Astrocyte of the spinal cord (primary cell): ENCODE measurements around the gene SCYGR8.

Experiments
- DNase-seq: peaks from one replicate; pipeline ENCODE4 v3.0.0; 2011; ENCODE audit warnings: low read depth, low spot score
- H3K4me3 ChIP-seq: 2 replicates; pipeline ENCODE4 v1.5.1; 2011; ENCODE audit warnings: low read depth, mild to moderate bottlenecking, low read length, moderate library complexity
- in situ Hi-C: cut with HindIII; loops from 2 replicates; pipeline ENCODE4 v1.10.0; 2017; ENCODE audit warnings: low sequenced_read_pairs
- TF ChIP-seq, protein P1 (sequence below): IDR thresholded peaks from 2 replicates; pipeline ENCODE4 v1.5.1; 2012; ENCODE audit warnings: low read depth, mild to moderate bottlenecking, low read length, inconsistent platforms

Gene SCYGR8

DNA sequence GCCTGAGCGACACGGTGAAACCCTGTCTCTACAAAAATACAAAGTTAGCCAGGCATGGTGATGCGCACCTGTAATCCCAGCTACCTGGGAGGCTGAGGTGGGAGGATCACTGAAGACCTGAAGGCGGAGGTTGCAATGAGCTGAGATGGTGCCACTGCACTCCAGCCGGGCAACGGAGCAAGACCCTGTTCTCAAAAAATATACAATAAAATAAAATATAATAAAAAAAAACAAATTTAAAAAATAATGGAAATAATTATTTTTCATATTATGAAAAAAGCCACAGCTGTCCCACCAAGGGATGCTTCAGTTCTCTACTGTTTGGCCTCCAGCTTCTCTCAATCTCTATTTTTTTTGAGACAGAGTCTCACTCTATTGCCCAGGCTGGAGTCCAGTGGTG lies 38.3 kb upstream of the SCYGR8 start:
- TF ChIP-seq, protein P1, sequence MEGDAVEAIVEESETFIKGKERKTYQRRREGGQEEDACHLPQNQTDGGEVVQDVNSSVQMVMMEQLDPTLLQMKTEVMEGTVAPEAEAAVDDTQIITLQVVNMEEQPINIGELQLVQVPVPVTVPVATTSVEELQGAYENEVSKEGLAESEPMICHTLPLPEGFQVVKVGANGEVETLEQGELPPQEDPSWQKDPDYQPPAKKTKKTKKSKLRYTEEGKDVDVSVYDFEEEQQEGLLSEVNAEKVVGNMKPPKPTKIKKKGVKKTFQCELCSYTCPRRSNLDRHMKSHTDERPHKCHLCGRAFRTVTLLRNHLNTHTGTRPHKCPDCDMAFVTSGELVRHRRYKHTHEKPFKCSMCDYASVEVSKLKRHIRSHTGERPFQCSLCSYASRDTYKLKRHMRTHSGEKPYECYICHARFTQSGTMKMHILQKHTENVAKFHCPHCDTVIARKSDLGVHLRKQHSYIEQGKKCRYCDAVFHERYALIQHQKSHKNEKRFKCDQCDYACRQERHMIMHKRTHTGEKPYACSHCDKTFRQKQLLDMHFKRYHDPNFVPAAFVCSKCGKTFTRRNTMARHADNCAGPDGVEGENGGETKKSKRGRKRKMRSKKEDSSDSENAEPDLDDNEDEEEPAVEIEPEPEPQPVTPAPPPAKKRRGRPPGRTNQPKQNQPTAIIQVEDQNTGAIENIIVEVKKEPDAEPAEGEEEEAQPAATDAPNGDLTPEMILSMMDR: no peak
- in situ Hi-C loops: no loop called here
- DNase-seq: no peak
- H3K4me3 ChIP-seq: no peak overlapping the region

DNA sequence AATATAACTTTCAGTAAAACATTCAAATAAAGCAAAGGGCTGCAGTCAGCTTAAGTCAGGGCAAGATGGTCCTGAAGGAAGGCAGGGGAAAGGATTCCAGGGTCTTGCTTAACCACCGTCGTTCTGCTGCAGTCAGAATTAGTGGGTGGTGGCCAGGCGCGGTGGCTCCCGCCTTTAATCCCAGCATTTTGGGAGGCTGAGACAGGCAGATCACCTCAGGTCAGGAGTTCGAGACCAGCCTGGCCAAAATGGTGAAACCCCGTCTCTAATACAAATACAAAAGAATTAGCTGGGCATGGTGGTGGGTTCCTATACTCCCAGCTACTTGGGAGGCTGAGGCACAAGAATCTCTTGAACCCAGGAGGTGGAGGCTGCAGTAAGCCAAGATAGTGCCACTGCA lies 34.7 kb upstream of the SCYGR8 start:
- TF ChIP-seq, protein P1: no peak
- in situ Hi-C loops: no loop called here
- no peak overlapping the region for H3K4me3 ChIP-seq
- DNase-seq: no peak

DNA sequence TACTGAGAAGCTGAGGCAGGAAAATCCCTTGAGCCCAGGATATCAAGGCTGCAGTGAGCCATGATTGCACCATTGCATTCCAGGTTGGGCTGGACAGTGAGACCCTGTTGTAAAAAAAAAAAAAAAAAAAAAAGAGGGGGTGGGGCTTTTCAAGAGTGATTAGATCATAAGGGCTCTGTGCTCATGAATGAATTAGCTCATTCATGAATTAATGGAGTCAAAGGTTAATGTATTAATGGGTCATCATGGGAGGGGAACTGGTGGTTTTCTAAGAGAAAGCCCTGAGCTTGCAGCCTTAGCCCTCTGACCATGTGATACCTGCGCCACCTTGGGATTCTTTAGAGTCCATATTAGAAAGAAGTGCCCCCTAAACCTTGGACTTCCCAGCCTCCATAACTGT lies 32.4 kb upstream of the SCYGR8 start:
- no peak overlapping the region for H3K4me3 ChIP-seq
- DNase-seq: no peak
- TF ChIP-seq, protein P1: no peak
- in situ Hi-C loops: no loop called here

DNA sequence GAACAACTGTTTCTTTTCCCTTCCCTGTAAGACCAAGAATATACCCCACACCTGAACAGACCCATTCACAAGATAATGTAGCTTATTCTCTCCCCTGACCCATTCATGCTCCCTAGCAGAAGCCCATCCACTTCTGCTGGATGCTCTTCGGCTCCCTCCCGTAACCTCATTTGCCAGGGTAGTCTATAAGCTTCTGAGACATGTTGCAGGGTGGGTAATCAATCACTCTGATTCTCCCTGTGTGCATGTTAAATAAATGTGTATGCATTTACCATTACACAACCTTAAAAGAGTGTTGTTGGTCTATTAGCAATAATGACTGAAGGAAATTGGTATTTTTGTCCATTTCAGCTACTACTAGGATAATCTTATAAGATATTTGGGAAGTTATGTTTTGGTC lies 29.2 kb upstream of the SCYGR8 start:
- in situ Hi-C loops: no loop called here
- TF ChIP-seq, protein P1: no peak
- no peak for DNase-seq
- H3K4me3 ChIP-seq: no peak overlapping the region

DNA sequence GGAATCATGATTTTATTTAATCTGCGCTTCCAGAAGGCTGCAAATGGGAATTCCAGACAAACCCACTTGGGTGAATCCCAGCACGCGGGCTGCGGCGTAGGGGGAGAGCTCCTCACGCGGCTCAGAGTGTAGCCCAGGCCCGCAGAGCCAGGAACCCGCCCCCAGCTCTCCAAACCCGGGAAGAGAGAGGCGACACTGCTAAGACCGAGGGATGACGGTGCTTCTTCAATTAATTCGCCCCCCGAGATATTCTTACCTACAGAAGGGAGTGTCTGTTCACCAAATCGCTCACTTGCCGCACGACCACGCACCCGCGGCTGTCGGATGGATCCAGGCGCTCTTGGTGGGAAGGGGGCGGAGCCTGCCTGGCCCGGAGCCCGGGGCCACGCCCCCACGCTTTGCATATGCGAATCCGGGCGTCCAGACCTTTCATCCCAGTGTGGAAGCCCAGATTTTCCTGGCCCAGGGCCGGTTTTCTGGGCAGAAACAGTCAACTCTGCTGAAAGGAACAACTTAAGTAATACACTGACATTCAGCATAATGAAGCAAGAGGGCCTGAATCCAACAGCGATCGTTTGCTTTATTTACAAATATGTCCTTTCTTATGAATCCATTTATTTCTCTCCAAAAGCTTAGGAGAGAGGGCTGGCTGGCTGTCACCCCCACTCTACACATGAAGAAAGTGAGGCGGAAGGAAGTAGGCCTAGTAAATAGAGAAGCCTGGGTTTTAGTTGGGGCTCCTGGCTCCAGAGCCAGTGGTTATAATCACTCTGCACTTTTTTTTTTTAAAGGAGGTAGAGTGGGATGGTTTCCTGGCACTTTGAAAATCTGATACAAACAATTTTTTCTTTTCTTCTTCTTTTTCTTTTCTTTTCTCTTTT lies 27.8 kb upstream of the SCYGR8 start, which contains the start of gene SLC19A3:
SLC19A3 (minus strand) TSS at position 342 of the 881 bp plus-strand sequence. CDS start 15,710 bp downstream, outside the sequence.
- TF ChIP-seq, protein P1: no peak
- peak; percentile 82 for DNase-seq
- peak within 1 kb of the TSS; percentile 46 for H3K4me3 ChIP-seq
- in situ Hi-C loops: no loop called here

DNA sequence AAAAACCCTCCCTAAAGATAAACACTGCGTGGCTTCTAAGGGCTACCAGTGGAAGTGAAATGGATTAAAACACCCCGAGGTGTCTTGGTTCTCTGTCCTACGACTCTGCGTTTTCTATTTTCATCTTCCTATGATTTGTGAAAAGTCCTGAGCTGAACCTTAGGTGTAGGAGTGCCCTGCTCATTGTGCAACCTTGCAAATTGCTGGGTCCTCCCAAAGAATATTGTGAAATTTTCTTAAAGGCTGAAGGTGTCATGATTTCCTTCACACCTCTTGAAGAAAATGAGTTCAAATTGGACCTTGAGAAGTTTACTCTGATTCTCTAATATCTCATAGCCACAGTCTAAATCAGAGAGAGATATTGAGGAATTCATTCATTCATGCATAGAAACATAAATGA lies 26.1 kb upstream of the SCYGR8 start:
- no peak for DNase-seq
- TF ChIP-seq, protein P1: no peak
- in situ Hi-C loops: no loop called here
- no peak overlapping the region for H3K4me3 ChIP-seq
